ENCODE results near the gene SPAG8. TPM values are rescaled to one million over a fixed set of nuclear protein-coding genes. Genes with fewer than 3 reads are reported as not detected.

Gene SPAG8
- total RNA-seq, 1 experiment from 2014 or later = 0.50 TPM

- Histone ChIP-seq H2BK12ac (ENCODE audit: insufficient read length, low read depth, low read length) (no peak overlapping the region), H2AK5ac (ENCODE audit: insufficient read length, low read length) (no peak overlapping the region), H3K79me2 (ENCODE audit: insufficient read depth, low read length) (no peaks in the 10 kb centered on the region), H3K27me3 (ENCODE audit: insufficient read depth, low read length) (no peaks in the 10 kb centered on the region), H3K9ac (ENCODE audit: extremely low read depth, insufficient read length, low read length) (no peak overlapping the region), H4K5ac (ENCODE audit: insufficient read length, low read depth, low read length) (no peak overlapping the region), H3K79me1 (ENCODE audit: insufficient read depth, low read depth, low read length, poor library complexity, severe bottlenecking) (no peaks in the 10 kb centered on the region), H3K4me1 (ENCODE audit: insufficient read depth, low read length) (no peaks in the 10 kb centered on the region), H3K23me2 (ENCODE audit: insufficient read length, low read depth, low read length, poor library complexity, severe bottlenecking) (no peaks in the 10 kb centered on the region), H2BK5ac (ENCODE audit: insufficient read length, low read length) (no peak overlapping the region), H3T11ph (ENCODE audit: low read length) (no peak overlapping the region), H3K56ac (ENCODE audit: insufficient read length, low read depth, low read length) (no peak overlapping the region), H3K27ac (ENCODE audit: insufficient read length, low read depth, low read length) (no peak overlapping the region), H4K8ac (replicated peaks; ENCODE audit: insufficient read length, low read depth, low read length) (no peak overlapping the region), H3K23ac (ENCODE audit: insufficient read length, low read depth, low read length) (no peak overlapping the region), H2BK120ac (ENCODE audit: low read depth, low read length, poor library complexity, severe bottlenecking) (no peak overlapping the region), H2BK20ac (ENCODE audit: low read depth, low read length, poor library complexity, severe bottlenecking) (no peak overlapping the region), H3K14ac (ENCODE audit: insufficient read depth, low read length) (no peak overlapping the region), H2AFZ (ENCODE audit: low read length) (no peak overlapping the region), H3K9me3 (ENCODE audit: control insufficient read depth, low read depth, low read length) (no peaks in the 10 kb centered on the region), H3K4ac (ENCODE audit: low read depth, low read length) (no peak overlapping the region), H3K18ac (ENCODE audit: insufficient read length, low read depth, low read length) (no peak overlapping the region), H4K20me1 (ENCODE audit: control insufficient read depth, insufficient read depth, insufficient read length) (no peaks in the 10 kb centered on the region), H4K91ac (ENCODE audit: insufficient read length, low read depth, low read length) (no peak overlapping the region), H3K4me2 (ENCODE audit: insufficient read depth, insufficient read length, low read length) (no peak overlapping the region), H2BK15ac (ENCODE audit: low read depth, low read length) (no peak overlapping the region)
- no peaks in the 10 kb centered on the region for H3K9me3 Mint-ChIP-seq
- no peak overlapping the region for H3K4me3 Mint-ChIP-seq
- no peak overlapping the region for H3K27ac Mint-ChIP-seq
- WGBS (ENCODE audit: extremely low coverage, insufficient read length, low lambda C conversion rate) = no CpG with 5 or more reads among the region's 2 CpGs
- TF ChIP-seq CTCF (conservative IDR thresholded peaks at IDR 0.05) = no peak
- peaks cover 8% of the 10 kb centered on the region for H3K27me3 Mint-ChIP-seq (ENCODE audit: low read depth)
- DNase-seq = peak; percentile 15
- no peaks in the 10 kb centered on the region for H3K4me1 Mint-ChIP-seq
- H3K36me3 Mint-ChIP-seq (ENCODE audit: insufficient read depth in 1 of 3, low read depth in 3 of 3) = peaks cover under 1 to 10% (median 6%) of the 10 kb centered on the region in 3 experiments; a peak in 4 of 7 replicates
Observed at GRCh38 chr9:35852267-35852815, 40.3 kb upstream of the SPAG8 start.

All from H9 (cell line).